DMS114 treated with DMSO at 0.1 percent for 48 hours (cell line): ENCODE measurements around the gene KCNB1.
"Not testable (repeated sequence)": the region's sequence is repeated elsewhere in the genome, so short reads cannot be mapped to it uniquely, and the experiment has no call there.

Experiments
- DNase-seq: peaks from one replicate; lab custom pipeline; 2025; ENCODE audit not compliant: unreplicated experiment; lab: John Stamatoyannopoulos, UW

The KCNB1 gene

DNA sequence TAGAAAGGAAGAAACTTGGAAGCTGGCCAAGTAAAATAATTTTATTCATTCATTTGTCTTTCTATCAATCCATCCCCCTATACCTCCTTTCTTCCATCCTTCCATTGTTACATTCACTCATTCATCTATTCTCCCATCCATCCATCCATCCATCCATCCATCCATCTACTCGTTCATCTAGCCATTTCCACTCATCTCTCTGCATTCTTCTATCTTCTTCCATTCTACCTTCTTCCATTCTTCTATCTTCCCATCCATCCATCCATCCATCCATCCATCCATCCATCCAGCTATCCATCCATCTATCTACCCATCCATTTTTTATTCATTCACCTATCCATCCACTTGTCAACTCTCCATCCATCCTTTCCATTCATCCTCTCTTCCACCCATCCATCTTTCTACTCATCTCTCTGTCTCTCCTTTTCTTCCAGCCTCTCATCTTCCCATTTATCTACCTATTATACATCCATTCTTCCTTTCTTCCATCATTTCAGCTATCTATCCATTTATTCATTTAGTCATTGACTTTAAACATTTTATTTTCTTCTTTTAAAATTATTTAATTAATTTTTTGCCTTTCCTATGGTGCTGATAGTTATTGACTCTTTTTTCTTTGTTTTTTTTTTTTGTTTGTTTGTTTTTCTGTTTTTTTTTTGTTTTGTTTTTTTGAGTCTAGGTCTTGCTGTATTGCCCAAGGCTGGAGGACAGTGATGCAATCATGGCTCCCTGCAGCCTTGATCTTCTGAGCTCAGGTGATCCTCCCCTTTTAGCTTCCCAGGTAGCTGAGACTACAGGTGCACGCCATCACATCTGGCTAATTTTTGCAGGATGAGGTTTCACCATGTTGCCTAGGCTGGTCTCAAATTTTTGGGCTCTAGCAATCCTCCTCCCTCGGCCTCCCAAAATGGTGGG lies 151.5 kb downstream of the KCNB1 start:
- DNase-seq, result no peak

DNA sequence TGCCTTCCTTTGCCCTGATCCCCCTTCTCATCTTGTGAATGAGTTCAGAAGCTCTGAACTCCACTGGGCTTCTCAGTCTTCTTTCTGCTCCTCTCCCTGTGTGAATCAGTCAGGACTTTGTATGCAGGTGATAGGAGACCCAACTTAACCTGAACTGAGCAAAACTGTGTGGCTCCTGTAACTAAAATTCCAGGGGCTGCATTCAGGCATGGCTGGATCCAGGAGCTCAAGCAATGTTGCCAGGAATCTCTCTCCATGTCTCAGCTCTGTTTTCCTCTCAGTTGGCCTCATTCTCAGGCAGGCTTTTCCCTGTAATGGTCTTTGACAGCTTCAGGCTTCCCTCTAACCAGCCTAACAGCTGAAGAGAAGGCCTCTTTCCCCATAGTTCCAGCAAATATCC lies 153.7 kb downstream of the KCNB1 start:
- no peak for DNase-seq

DNA sequence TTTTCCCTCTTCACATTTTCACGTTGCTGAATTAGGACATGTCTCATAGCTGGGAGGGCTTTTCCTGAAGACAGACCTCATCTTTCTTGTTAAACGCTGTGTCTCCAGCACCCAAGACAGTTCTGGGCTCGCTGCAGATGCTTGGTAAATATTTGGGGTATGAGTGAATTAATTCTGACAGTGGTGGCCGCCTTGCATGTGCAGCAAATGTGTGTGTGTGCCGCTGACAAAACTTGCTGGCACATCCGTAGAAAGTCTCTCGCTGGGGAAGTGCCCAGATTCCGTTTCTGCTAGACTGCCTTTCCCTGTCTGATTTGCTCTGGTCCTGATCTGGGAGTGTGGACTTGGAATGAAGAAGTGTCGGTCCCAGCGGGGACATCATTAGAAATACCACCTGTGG lies 156.4 kb downstream of the KCNB1 start:
- no peak for DNase-seq

DNA sequence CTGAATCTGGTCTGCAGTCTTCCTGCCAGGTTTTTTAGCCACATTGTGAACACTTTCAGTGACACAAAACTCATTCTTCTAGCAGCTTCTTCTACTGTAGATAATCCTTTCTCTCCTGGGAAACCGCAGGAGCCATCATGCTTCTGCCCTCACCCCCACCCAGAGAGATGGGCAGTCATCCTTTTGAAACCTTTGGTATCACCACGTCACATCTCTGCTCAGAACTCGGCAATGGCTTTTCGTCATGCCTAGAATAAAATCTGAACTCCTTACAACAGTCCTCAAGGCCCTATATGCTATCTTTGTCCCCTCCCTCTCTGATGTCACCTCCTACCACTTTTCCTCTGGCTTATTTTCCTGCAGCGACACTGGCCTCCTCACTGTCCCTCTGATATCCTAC lies 158.2 kb downstream of the KCNB1 start:
- DNase-seq, result no peak

DNA sequence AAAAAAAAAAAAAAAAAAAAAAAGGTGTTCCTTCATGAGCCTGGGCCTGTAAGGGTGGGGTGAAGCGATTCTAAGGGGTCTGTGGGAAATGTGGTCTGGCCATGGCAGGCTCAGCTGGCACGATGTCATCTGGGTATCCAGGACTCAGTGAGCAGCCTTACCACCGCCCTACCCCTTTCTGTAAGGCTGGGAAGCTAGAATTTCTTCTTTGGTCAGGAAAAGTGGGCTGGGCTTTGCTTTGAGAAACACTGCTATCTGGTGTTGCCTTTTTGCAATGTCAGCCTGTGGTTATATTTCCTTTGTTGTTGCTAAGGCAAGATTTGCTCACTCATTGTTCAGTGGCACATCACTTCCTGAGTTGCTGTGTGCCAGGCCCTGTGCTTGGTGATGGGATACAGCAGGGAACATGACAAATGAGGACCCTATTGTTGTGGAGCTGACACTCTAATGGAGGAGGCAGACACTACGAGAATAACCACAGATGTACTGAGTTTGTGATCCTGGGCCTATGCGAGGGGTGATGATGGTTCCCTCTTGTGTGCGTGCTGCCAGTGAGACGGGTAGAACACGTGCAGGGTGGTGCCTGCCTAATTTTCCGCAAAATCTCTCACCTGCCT lies 158.7 kb downstream of the KCNB1 start:
- peak; percentile 77 for DNase-seq

DNA sequence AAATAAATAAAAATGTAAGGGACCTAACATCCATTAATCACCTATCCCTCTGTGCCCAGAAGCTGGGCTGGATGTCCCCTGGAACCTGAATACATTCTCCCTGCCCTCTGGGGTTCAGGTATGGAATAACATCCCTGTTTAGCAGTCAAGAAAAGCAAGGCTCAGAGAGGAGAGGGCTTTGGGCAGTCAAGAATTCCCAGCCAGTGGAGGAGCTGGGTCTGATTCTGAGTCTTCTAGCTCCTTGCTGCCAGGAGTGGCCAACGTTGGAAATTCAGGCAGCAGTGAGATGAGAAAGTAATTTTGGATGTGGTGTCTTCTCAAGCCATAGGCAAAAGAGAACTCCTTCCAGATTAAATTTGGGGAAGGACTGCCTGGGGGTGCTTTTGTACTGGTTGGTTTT lies 162.0 kb downstream of the KCNB1 start:
- DNase-seq, result peak; percentile 92

DNA sequence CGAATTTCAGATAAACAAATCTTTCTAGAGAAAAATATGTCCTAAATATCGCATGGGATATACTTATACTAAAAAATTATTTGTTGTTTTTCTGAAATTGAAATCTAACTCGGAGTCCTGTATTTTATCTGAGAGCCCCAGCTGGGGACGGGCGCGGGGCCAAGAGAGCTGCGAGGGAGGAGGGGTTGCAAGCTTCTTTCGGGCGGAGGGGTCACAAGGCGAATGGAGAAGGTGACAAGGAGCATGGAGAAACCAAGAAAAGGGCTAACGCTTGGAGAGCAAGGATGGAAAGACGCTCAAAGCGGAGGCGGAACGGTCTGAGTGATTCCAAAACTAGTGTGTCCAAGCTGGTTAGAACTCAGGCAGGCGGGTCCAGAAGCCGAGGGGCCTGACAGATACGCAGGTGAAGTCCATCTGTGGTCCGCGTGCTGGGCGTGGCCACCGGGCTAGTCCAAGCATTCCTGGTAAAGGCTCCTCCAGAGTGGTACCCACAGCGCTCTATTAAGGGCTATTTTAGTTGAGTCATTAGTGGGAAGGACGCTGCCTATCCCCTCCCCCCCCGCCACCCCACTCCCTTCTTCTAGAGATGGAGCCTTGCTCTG lies 163.2 kb downstream of the KCNB1 start:
- no peak for DNase-seq

DNA sequence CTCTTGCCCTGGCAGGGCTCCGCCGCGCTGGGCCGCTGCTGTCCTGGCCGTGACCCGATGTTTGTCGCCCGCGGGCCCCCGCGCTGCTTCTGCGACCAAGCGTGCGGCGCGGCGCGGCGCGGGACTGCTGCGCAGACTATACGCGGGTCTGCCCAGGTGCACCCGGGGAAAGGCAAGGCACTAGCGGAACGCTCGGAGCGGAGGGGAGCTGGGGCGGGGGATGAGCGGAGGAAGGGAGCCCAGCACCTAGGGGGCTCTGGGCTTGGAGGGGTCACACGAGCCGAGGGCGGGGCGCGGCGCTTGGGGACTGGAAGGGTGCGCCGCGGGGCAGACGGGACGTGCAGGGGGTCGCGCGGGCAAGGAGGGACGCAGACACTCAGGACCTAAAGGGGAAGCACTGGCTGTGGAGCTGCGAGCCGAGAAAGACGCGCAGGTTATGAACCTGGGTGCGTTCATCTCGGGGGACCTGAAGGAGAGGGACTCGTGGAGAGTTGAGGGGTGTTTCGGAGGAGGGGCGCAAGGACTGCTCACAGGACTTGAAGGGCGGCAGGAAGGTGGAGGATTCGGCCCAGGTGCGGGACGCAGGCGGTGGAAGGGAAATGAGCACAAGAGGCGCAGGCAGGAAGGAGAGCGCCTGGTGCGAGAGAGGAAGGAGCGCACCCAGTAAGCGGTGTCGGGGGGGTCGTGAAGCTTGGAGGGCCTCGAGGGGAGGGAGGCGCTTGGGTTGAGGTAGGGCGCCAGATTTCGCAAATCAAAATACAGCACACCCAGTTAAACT lies 163.8 kb downstream of the KCNB1 start:
- no peak for DNase-seq

DNA sequence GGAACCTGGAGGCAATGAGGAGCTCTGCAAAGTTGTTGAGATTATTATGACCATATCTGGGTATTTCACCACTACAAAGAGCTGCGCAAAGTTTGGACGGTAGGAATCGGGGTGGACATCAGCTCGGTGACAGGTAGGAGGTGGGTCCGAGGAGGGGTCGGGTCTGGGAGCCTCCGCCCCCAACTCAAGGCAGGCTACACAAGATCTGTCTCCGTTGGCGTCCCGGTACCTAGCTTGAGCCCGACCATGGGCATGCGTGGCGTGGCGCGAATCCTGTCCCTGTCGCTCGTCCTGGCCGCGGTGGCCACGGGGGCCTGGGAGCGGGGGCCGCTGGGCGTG lies 164.4 kb downstream of the KCNB1 start:
- DNase-seq, result no peak

DNA sequence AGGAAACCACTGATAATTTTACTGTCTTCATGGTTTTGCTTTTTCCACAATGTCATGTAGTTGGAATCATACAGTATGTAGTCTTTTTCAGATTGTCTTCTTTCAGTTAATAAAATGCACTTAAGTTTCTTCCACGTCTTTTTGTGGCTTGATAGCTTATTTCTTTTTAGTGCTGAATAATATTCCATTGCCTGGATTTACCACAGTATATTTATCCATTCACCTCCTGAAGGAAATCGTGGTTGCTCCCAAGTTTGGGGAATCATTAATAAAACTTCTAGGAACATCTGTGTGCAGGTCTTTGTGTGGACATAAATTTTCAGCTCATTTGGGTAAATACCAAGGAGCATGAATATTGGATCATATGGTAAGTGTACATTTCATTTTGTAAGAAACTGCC lies 165.8 kb downstream of the KCNB1 start:
- no peak for DNase-seq

DNA sequence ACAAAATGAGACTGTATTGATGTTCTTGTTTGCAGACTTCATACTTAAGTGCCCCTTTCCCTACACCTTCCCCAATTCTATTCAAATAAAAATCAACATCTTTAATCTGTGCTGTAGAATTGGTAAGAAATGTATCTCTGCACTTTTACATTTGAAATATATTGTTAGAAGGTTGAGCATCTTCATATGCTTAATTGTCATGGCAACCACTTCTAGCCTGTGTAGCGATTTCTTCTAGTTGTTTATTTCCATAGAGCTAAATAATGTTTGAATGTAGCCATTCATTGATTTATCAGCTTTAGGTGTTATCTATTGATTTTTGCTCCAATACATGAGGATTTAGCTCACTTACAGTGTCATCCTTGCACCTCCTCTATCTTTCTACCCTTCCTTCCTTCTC lies 166.9 kb downstream of the KCNB1 start:
- DNase-seq, result no peak

DNA sequence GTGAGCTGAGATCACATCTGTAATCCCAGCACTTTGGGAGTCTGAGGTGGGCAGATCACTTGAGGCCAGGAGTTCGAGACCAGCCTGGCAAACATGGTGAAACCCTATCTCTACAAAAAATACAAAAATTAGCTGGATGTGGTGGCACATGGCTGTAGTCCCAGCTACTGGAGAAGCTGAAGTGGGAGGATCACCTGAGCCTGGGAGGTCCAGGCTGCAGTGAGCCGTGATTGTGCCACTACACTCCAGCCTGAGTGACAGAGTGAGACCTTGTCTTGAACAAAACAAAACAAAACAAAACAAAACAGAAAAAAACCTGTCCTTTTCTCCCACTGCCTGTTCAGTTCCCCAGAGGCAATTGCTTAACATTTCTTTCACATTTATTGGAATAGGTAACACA lies 168.4 kb downstream of the KCNB1 start:
- DNase-seq, result not testable (repeated sequence)
